H54 (cell line): ENCODE data around the gene EPB41L3.
"Not testable (repeated sequence)": the region's sequence is repeated elsewhere in the genome, so short reads cannot be mapped to it uniquely, and the experiment has no call there.

Experiments
- DNase-seq: peaks from one replicate; pipeline ENCODE4 v3.0.0; 2011; ENCODE audit warnings: low spot score, mixed read lengths; ENCODE audit not compliant: insufficient read length
- FAIRE-seq: peaks from 3 replicates; lab custom pipeline; 2011; peaks lifted over from hg19 to GRCh38; lab: Jason Lieb, UNC
- POLR2A ChIP-seq: IDR thresholded peaks from 2 replicates; pipeline ENCODE4 v1.6.1; 2011; ENCODE audit warnings: low read depth, mild to moderate bottlenecking, low read length

Gene EPB41L3

DNA sequence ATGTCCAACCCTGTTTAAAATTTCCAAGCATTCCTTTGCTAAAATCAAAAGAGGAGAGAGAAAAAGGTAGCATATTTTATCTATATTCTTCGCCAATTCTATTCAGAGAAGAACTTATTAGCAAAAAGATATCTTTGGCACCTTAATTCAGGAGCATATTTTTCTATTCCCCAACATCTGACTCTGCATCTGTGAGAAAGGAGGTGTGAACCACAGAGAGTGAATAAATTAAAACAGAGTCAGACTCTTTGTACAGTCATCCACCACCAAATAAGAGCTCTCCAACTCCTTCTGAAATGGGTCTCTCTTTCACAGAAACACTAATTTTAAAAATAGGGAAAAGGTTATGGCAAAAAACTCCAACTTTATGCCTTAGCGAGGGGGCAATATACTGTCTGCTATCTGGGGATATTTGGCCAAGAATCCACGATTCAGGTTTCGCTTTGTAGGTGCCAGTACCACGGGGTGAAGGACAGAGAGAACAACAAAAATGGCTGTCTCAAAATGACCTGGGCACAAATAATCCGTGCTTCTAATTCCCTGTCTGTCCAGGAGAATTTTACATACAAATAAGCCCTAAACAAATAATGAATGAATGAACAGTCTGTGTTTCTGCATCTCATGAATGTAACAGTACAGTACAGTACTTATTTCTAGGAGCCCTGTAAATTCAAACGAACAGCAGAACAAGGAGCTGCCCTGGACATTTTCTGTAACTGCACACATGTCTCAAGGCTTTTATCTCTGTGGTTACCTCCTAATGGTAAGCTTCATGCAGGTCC lies 43.4 kb downstream of the EPB41L3 start:
- TF ChIP-seq POLR2A = no peak

DNA sequence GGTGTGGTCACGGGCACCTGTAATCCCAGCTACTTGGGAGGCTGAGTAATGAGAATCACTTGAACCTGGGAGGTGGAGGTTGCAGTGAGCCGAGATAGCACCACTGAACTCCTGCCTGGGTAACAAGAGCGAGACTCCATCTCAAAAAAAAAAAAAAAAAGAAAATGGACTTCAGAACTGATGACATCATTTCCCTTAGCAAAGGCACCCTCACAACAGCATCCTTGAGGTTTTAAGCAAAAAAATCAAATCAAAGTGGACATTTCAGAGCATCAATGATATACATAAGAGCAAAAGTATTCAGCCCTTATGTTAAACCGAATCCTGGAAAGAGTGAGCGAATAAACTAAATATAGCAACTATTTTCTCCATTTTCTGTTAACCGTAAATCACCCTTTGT lies 45.3 kb downstream of the EPB41L3 start:
- DNase-seq (no peak), FAIRE-seq (no peak)
- no peak for TF ChIP-seq POLR2A

More for the DNA sequence above, 43.4 kb downstream of the EPB41L3 start:
- no peak for FAIRE-seq
- no peak for DNase-seq

DNA sequence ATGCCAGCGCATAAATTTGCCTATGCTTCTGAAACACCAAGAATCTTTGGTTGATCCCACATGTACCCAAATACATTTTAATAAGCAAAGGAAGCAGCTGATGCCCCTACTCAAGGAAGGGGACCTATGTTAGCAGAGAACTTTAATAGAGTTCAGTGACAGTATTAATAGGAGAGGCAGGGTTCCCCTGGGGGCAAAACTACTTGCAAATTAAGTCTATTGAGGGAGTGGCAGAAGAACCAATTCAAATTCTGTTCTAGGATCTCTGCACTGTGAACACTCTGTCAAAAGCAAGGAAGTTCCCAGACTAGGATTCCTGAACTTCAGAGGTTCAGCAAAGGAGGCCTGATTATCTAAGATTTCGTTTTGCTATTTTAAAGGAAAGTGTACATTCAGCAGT lies 47.5 kb downstream of the EPB41L3 start:
- no peak for FAIRE-seq
- no peak for DNase-seq
- no peak for TF ChIP-seq POLR2A

DNA sequence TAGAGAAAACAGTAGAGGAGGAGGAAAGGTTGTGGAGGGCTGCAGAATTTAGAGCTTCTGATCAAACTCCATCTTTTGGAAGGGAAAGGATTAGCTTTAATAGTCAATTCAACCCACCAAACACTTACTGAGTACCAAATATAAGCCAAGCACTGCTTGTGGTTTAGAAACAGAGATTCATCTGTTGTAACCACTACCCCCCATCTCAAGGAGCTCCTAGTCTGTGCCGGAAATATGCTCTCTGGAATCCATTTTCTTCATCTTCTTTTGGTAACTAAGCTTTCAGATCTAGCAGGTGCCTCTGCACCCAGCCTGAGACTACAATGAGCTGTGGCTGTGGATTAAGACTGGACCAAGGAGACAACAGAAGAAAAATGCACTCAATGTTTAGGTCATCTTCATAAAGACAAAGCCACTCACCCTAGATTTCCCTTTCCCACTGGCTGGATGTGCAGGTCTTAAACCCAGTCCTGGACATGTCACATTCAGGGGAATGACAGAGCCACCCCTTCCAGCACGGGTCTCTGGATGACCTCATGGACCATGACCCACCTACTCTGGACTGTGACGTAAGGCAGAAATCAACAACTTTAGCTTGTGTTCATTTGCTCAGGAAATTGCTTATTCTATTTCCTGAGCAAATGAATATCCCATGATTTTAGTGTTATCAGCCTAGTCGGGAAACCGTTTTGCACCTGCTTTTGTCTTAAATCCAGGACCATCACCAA lies 52.9 kb downstream of the EPB41L3 start:
- FAIRE-seq (no peak), DNase-seq (no peak)
- TF ChIP-seq POLR2A = no peak

DNA sequence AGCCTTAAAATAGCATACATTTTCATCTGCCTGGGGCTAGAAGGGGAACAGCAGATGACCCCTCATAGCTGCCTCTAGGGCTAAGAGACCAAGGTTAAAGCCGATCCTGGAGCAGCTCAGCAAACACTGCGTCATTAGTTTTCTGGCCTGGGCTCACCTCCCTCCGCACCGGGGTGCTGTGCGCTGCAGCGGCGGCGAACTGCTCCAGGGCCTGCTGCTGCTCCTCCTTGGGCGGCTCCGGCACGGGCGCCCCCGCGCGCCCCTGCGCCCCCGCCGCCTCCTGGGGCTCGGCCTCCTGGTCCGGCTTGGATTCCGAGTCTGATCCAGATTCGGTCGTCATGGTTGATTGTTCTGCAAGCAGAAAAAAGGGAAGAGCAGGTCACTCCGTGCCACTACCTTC lies 55.0 kb downstream of the EPB41L3 start:
- no peak for TF ChIP-seq POLR2A
- DNase-seq = no peak
- FAIRE-seq = no peak

DNA sequence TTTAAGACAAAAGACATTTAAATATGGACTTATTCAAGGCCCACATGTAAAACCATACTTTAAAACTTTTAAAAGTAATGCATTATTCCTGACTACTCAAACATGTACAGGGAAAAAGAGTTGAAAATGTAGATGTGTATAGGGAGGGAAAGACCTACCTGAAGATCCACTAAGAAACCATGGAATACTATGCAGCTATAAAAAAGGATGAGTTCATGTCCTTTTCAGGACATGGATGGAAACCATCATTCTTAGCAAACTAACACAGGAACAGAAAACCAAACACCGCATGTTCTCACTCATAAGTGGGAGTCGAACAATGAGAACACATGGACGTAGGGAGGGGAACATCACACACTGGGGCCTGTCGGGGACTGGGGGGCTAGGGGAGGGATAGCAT lies 55.8 kb downstream of the EPB41L3 start:
- FAIRE-seq, DNase-seq: not testable (repeated sequence)

DNA sequence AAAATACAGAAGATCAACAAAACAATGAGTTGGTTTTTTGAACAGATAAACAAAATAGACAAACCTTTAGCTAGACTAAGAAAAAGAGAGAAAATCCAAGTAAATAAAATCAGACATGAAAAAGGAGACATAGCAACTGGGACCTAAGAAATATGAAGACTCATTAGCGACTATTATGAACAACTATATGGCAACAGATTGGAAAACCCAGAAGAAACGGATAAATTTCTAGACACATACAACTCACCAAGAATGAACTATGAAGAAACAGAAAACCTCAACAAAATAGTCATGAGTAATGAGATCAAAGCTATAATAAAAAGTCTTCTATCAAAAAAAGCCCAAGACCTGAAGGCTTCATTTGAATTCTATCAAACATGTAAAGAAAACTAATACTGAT lies 59.3 kb downstream of the EPB41L3 start:
- FAIRE-seq = no peak

DNA sequence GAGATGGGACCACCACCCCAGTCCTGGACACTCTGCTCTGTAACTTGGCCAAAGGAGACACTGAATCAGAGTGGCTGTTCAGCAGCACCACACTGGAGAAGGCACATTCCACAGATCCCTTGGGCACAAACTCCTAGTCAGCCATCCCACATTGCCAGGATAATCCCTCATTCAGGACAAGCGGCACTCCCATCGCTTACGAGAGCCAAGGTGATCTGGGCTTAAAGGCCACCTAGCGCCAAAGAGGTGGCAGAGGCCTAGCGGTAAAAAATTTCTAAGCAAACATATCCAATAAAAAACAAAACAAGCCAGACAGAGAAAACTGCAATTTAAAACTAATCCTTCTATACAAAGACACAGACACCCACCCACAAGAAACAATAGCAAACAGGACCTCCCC lies 62.2 kb downstream of the EPB41L3 start:
- FAIRE-seq = no peak
- TF ChIP-seq POLR2A = no peak
- no peak for DNase-seq

More for the DNA sequence above, 59.3 kb downstream of the EPB41L3 start:
- TF ChIP-seq POLR2A = no peak
- no peak for DNase-seq

DNA sequence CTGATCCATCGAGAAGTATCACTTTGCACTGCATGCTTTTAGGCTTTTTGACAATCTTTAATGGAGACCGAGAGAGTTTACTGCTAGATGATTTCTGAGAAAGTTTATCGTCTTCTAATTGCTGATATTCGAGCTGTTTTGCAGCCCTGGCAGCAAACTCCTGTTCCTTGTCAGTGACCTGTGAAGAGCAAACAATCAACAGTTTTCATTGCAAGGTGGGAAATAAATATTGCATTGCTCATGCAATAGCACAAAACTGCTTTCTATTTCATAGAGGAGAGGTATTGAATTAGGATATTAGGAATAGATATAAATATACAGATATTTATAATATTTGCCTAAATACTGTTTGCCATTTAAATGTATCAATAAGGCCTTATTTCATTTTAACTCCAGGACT lies 65.5 kb downstream of the EPB41L3 start:
- FAIRE-seq = no peak
- no peak for TF ChIP-seq POLR2A
- no peak for DNase-seq

DNA sequence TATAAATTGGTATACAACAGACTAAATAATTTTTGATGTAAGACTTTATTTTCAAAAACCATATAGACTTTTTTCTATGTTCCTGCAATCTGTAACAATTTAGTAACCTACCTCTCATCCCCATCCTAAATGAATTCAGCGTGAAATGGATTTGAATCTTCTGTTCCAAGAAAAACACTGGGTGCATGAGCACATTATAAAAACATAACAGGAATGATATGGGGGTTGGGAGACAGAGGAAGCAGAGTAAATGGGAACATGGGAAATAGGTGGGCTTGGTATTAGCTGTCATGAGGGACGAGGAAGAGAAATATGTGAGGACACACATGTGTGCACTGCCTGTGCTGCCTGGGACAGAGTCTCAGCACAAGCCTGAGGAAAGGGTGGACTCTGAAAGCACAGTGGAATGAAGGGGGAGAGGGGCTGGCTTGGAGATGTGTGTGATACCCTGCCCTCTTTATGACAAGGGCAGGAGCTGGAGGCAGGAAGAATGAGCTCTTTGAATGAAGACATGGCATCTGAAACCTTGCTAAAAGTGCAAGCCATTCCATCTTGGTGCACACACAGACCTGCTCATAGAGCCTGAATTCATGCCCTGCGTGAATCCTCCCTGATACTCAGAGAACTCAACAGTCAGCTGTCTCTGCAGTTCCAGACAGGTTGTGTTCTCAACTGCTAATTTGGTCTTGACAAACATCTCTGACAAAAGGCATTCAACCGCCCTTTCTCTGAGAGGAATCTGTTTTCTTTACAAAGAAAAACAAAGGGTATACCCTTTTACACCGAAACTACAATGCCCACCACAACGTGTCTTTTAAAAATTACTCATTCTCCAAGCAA lies 66.6 kb downstream of the EPB41L3 start:
- FAIRE-seq (no peak), DNase-seq (no peak)
- no peak for TF ChIP-seq POLR2A

DNA sequence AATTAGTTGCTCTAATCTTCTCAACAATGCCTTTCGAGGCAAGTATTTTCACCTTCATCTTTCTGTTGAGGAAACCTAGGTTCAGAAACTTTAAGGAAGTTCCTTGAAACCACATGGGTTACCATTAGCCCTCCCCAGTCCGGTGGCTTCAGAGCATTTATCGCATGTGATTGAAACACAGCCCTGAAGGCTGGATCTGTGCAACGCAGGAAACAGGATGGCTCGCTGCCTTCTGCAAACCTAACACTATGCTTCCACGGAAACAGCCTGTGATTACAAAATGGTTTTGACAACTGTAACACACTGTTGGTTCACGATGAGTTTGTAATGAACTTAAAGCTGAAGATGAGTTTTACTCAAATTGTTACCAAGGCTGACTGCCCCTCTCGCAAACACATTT lies 68.5 kb downstream of the EPB41L3 start:
- DNase-seq (no peak), FAIRE-seq (no peak)
- TF ChIP-seq POLR2A = no peak

DNA sequence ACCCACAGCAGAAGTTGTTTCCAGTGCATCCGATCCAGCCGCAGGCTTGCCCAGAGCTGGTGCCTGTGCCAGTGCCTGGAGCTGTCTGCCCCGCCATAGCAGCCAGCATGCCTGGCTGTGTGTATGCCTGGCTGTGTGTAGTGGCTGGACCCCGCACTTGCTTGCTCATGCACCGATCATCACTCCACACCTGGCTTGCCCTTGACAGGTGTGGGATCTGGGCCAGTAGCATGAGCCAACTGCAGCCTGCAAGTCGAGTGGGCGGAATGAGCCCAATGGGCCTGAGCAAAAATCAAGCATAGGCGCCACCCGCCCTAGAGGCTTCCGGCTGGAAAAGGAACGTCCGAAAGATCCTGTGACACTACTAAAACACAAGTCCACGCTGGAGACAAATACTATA lies 74.5 kb downstream of the EPB41L3 start:
- no peak for FAIRE-seq

DNA sequence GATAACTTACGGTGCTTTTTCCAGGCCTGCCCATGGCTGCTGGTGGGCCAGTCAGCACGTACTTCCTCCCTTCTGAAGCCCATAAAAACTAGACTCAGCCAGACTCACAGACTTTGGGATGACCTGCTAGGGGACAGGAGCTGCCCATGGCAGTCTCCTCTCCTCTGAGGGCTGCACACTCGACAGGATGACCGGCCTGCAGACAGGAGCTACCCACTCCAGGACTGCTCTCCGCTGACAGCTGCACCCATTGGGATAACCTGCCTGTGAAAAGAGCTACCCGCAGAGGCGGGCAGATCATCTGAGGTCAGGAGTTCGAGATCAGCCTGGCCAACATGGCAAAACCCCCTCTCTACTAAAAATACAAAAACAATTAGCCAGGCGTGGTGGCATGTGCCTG lies 75.4 kb downstream of the EPB41L3 start:
- DNase-seq = no peak
- FAIRE-seq = no peak

More for the DNA sequence above, 74.5 kb downstream of the EPB41L3 start:
- TF ChIP-seq POLR2A = no peak
- no peak for DNase-seq

DNA sequence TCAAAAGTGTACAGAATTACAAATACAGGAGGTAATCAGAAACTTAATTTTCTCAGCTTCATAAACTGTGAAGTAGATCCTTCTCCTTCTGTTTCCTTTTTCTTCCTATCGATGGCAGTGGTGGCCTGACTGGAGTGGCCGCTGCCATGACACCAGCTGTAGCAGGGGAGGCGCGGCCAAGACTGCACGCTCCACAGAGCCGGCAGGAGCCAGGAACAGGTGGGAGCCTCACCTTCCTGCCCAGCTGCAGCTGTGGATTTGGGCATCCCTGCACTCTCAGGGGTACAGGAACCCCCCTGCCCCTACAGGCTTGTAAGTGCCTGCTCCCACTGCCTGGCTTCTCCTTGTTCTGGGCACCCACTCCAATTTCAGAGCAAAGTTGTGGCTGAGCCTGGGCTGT lies 76.1 kb downstream of the EPB41L3 start:
- TF ChIP-seq POLR2A = no peak
- no peak for FAIRE-seq
- no peak for DNase-seq

More for the DNA sequence above, 75.4 kb downstream of the EPB41L3 start:
- TF ChIP-seq POLR2A = no peak
